HG02973 (cell line): ENCODE data around the gene UST.
"Not testable (repeated sequence)": the region's sequence is repeated elsewhere in the genome, so short reads cannot be mapped to it uniquely, and the experiment has no call there.

Experiments
- ATAC-seq: cut with Tn5 transposase; IDR thresholded peaks from one replicate; pipeline ENCODE4 v1.9.1; 2021; ENCODE audit warnings: moderate library complexity; ENCODE audit not compliant: unreplicated experiment

The UST gene

GRCh38 chr6:148735989-148736388, 10.8 kb upstream of the UST start:
- no peak for ATAC-seq

- no peak for ATAC-seq
These were observed 9.9 kb upstream of the UST start for GRCh38 chr6:148736774-148737412.

DNA sequence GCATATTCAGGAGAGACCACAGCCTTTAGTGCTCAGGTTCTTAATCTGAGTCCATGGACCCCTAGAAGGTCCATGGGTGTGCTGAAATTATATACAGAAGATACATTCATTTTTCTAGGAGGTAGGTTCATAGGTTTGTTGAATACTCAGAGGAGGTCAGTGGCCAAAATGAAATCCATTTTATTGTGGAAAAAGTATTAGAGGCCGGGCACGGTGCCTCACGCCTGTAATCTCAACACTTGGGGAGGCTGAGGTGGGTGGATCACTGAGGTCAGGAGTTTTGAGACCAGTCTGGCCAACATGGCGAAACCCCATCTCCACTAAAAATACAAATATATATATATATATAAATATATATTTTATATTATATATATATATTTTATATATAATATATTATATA, 9.0 kb upstream of the UST start:
- no peak for ATAC-seq

DNA sequence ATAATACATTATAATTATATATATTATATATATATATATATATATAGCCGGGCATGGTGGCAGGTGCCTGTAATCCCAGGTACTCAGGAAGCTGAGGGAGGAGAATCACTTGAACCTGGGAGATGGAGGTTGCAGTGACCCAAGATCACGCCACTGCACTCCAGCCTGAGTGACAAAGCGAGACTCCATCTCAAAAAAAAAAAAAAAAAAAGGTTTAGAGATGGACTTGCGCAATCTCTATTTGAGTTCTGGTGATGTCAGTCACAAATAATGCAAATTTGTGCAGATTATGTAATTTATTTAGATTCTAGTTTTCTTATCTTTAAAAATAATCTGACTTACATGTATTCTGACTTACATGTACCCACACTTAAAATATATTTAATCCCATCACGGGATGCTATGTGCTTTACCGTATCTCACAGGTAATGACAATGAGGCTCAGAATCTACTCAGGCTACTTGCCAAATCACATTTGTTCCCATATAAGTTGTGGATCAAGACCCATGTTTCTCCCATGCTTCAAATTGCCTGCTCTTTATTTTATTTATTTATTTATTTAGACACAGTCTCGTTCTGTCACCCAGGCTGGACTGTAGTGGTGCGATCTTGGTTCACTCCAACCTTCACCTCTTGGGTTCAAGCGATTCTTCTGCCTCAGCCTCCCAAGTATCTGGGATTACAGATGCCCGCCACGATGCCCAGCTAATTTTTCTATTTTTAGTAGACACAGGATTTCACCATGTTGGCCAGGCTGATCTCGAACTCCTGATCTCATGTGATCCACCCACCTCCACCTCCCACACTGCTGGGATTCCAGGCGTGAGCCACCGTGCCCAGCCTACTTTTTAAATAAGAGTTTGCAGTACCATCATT, 7.6 kb upstream of the UST start:
- ATAC-seq, result no peak

- ATAC-seq, result no peak
These were observed 7.1 kb upstream of the UST start for GRCh38 chr6:148739822-148740128.

DNA sequence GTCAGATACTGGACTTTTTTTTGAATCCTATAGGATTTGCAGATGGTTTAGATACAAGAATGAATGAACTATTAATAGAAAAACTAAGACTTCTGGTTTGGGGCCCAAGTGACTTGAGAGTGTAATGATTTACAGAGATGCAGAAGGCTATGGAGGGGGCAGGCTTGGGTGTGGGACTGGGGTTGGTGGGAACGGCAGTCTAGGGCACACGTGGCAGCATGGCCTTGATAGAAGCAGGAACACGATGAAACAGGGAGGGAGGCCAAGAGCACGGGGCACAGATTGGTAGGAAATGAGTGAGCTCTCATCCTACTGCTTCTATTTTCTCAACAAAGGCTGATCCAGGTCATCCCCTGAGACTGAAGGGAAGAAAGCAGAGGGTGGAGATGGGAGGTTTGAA, 3.4 kb upstream of the UST start:
- ATAC-seq, result no peak

DNA sequence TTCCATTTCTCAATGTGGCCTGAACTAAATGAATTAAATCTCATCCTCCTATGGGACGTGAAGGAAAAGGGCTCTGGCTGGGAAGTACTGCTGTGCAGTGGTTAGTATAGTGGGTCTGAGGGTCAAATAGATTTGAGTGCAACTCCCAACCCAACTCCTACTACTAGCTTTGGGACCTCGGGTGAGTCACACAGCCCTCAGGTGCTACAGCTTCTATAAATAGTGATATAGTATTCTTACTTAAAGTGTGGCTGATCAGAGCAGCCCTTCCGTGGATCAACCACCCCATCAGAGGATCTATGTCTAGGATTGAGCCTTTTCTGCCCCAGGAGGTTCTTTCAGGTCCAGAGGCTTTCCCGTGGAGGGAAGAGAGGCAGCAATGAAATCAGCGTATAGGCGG, 904 bp upstream of the UST start:
- ATAC-seq, result no peak

GRCh38 chr6:148747145-148747470, 278 bp downstream of the UST start:
- ATAC-seq, result no peak

DNA sequence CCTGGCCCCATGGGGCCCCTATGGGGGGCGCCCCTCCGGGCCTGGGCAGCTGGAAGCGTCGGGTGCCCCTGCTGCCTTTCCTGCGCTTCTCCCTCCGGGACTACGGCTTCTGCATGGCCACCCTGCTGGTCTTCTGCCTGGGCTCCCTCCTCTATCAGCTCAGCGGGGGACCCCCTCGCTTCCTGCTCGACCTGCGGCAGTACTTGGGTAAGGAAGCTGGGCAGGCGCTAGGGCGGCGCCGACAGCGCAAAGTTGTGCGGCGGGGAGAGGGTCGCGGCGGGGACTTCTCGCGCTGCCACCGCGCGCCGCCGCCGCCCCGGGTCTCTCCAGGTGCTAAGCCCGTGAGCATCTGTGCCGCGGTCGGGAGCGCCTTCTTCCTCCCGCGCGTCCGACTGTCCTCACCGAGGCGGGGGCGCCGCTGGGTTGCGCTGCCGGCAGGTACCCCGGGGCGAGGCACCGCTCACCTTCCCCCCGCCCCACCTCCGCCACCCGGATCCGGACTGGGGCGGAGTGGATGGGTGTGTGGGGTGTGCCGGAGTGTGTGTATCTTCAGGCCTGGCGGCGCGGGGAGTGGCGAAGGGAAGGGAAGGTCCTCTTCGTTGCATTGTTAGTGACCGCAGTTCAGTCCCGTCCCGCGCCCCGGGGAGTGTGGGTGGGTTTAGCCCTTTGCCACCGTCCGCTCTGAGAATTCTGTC, 788 bp downstream of the UST start:
- no peak for ATAC-seq

DNA sequence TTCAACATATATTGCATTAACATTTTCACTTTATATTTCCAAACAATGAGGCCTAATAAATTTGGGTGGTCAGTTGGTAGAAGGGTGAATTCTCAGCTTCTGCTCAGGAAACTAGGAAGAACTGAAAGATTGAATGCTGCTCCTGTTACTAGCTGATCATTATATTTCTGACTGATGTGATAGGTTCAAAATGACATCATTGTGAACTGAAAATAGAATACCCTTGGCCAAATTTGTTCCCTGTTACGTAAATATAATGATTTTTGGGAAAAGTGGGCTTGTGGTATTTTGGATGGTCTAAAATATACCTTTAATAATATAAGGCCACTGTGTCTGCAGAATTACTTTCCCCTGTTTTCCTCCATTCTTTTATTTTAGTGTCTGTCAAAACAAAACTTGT, 2.8 kb downstream of the UST start:
- ATAC-seq, result no peak

- no peak for ATAC-seq
These were observed 4.3 kb downstream of the UST start for GRCh38 chr6:148750838-148751792.

GRCh38 chr6:148751793-148752170, 5.0 kb downstream of the UST start:
- no peak for ATAC-seq

- ATAC-seq, result not testable (repeated sequence)
These were observed 8.5 kb downstream of the UST start for GRCh38 chr6:148755379-148755778.

GRCh38 chr6:148757944-148758480, 11.2 kb downstream of the UST start:
- peak; percentile 21 for ATAC-seq

DNA sequence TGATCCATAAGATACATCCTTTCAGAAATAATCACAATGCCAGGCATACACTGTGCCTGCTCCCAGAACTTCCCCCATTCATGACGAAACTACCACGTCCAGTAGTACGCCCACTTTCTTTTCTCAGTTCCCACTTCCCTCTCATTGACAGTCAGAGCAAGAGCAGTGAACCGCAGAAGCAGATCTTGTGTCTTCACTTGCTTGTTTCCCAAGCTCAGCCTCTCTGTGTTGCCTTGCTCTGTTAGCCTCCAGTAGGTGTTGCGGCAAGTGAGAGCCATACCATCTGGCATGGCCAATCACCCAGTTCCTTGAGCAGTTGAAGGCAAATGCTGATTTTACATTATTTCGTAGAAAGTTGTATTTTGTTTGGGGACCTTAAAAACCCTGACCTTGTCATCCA, 11.7 kb downstream of the UST start:
- peak; percentile 78 for ATAC-seq

- no peak for ATAC-seq
These were observed 13.4 kb downstream of the UST start for GRCh38 chr6:148760258-148760534.

GRCh38 chr6:148760568-148761526, 14.0 kb downstream of the UST start:
- ATAC-seq, result peak; percentile 32

DNA sequence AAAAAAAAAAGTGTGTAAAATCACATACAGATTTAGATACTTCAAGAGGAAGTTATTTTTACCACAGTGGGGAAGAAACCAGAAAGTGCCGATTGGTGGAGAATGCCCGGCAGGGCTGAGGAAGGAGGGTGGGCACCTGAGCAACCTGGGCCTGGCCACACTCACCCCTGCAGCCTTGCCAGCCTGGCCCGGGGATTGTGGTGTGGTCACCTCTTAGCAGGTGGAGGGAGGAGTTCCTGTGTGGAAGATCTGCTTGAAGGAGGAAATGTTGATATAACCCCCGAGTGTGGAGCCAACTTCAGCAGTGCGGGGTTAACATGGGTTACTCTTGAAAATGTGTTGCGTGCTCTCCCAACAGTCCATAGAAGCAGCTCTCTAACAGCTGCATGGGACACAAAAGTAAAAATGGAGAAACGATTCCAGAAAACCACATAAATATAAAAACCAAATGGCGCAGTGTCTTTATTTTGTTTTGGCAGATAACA, 14.7 kb downstream of the UST start:
- peak; percentile 2 for ATAC-seq

DNA sequence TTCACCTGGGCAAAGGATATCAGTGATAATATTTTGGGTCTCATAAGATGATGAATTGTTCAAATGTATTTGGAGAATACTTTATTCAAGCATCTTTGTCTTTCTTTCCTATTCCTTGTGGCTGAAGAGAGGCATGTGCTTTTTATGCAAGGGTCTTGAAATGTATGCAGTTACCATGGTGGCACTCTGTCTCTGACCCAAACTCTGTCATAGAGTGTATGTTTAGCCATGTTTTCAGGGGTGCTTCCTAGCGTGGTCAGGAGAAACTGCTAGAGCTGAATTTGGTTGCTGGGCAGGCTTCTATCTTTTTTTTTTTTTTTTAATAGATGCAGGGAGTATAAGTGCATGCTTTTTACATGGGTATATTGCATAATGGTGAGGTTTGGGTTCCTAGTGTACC, 15.4 kb downstream of the UST start:
- no peak for ATAC-seq
